ENCODE data around the gene ISM1. TPM values are rescaled to one million over a fixed set of nuclear protein-coding genes. Genes with fewer than 3 reads are reported as not detected.

The ISM1 gene
- total and polyA plus RNA-seq, 8 donors, result 0.52 to 5.6 (median 1.7) TPM

- H3K4me1 ChIP-seq, result no peaks in the 10 kb centered on the region
- FAIRE-seq, result no peak
- H3K4me3 ChIP-seq, result no peak overlapping the region
- WGBS, 2 donors, result 11 to 26% methylated on average over 1 of the region's 1 CpG
- H3K36me3 ChIP-seq, result no peaks in the 10 kb centered on the region
- H3K27ac ChIP-seq, result no peak overlapping the region
- intact Hi-C loops (cut with DNase I), result no loop called here
- no peaks in the 10 kb centered on the region for H3K9me3 ChIP-seq
- DNase-seq, result no peak
- no peak for TF ChIP-seq CTCF (IDR thresholded peaks at IDR 0.05)
- ATAC-seq, result no peak
- no peaks in the 10 kb centered on the region for H3K27me3 ChIP-seq
These were observed 49.1 kb downstream of the ISM1 start for GRCh38 chr20:13270211-13270610.

DNA sequence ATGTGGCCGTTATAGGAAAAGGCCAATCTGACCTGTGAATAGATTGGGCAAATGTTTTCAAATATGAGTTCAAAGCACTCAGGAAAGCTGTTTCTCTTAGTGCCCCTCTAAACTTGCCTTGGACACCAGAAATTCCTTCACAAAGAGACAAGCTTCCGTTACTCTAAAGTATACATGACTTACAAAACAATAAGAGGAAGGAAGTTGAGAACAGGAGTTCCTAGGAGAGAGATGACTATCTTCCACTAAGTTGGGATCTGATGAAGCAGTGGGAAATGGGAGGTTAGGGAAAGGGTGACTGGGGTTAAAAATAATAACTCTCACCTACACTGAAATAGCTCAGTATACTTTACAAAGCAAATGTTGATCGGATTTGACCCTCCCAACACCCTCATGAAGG, 50.0 kb downstream of the ISM1 start:
- WGBS, 2 donors, result 75 to 79% methylated on average over 3 of the region's 3 CpGs
- no peaks in the 10 kb centered on the region for H3K9me3 ChIP-seq
- intact Hi-C loops (cut with DNase I), result no loop called here
- no peak overlapping the region for H3K27ac ChIP-seq
- H3K4me3 ChIP-seq, result no peak overlapping the region
- H3K36me3 ChIP-seq, result no peaks in the 10 kb centered on the region
- FAIRE-seq (no peak), ATAC-seq (no peak), DNase-seq (no peak)
- no peak for TF ChIP-seq CTCF (IDR thresholded peaks at IDR 0.05)
- no peaks in the 10 kb centered on the region for H3K4me1 ChIP-seq
- no peaks in the 10 kb centered on the region for H3K27me3 ChIP-seq

DNA sequence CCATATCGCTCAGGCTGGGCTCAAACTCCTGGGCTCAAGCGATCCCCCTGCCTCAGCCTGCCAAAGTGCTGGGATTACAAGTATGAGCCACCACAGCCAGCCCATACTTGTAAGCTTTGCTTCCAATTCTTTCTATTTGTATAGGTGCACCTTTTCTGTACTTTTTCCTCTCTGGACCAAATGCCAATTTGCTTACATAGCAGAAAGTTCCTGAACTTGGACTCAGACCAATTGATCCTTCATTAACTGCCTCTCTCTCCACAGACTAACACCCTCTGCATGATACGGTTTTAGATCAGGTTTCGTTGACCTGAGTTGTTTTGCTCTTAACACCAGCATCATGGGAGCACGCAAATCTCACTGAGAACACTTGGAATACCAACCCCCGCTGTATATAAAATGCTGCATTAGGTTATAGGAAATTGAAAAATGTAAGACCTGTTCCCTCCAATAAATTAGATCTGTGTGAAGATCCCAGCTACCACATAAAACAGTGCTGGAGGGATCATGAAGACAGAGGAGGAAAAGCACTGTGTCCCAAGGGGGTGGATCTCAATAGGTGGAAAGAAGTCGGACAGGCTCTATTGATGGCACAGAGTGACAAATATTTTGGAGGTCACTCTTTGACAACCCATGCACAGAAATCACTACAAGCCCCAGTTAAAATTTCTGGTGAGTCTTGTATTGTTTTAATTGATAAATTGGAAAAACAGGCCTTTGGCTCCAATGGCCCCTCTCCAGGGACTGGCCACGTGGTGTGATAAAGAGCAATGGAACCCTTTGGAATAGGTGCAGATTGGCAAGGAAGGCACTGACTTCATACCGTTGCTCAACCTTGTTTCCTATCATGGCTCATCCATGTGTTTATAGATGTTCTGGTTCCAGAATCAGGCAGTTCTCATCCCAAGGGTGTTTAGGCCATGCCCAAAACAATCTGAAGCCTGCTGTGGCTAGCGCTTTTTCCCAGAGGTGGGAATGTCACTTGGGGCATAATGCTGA, 51.2 kb downstream of the ISM1 start:
- H3K9me3 ChIP-seq, result no peaks in the 10 kb centered on the region
- no peak for ATAC-seq
- TF ChIP-seq CTCF (IDR thresholded peaks at IDR 0.05), result no peak
- no peak for FAIRE-seq
- no peaks in the 10 kb centered on the region for H3K27me3 ChIP-seq
- H3K36me3 ChIP-seq, result no peaks in the 10 kb centered on the region
- no peaks in the 10 kb centered on the region for H3K4me1 ChIP-seq
- DNase-seq, result no peak
- 89 to 90% methylated on average over 10 of the region's 10 CpGs for WGBS, 2 donors
- no peak overlapping the region for H3K4me3 ChIP-seq
- intact Hi-C loops (cut with DNase I), result no loop called here
- H3K27ac ChIP-seq, result no peak overlapping the region

- no peaks in the 10 kb centered on the region for H3K9me3 ChIP-seq
- no peak for FAIRE-seq
- H3K27me3 ChIP-seq, result no peaks in the 10 kb centered on the region
- H3K4me3 ChIP-seq, result no peak overlapping the region
- intact Hi-C loops (cut with DNase I), result no loop called here
- H3K36me3 ChIP-seq, result no peaks in the 10 kb centered on the region
- WGBS, 2 donors, result 51 to 57% methylated on average over 18 of the region's 18 CpGs
- ATAC-seq, result no peak
- DNase-seq, result no peak
- no peak overlapping the region for H3K27ac ChIP-seq
- no peak for TF ChIP-seq CTCF (IDR thresholded peaks at IDR 0.05)
- no peaks in the 10 kb centered on the region for H3K4me1 ChIP-seq
These were observed 53.3 kb downstream of the ISM1 start for GRCh38 chr20:13274275-13274861.

All from pancreas (tissue), 10 donors.